HG02943 (cell line): ENCODE results near the gene RIC8A.
A peak's percentile ranks its signal among the peaks of the same experiment; 100 is the strongest.
"Not testable (repeated sequence)": the region's sequence is repeated elsewhere in the genome, so short reads cannot be mapped to it uniquely, and the experiment has no call there.

ENCODE experiments used
- ATAC-seq: cut with Tn5 transposase; IDR thresholded peaks from one replicate; pipeline ENCODE4 v1.9.1; 2021; ENCODE audit warnings: mild to moderate bottlenecking, low read depth, moderate library complexity; ENCODE audit not compliant: unreplicated experiment

Gene RIC8A

DNA sequence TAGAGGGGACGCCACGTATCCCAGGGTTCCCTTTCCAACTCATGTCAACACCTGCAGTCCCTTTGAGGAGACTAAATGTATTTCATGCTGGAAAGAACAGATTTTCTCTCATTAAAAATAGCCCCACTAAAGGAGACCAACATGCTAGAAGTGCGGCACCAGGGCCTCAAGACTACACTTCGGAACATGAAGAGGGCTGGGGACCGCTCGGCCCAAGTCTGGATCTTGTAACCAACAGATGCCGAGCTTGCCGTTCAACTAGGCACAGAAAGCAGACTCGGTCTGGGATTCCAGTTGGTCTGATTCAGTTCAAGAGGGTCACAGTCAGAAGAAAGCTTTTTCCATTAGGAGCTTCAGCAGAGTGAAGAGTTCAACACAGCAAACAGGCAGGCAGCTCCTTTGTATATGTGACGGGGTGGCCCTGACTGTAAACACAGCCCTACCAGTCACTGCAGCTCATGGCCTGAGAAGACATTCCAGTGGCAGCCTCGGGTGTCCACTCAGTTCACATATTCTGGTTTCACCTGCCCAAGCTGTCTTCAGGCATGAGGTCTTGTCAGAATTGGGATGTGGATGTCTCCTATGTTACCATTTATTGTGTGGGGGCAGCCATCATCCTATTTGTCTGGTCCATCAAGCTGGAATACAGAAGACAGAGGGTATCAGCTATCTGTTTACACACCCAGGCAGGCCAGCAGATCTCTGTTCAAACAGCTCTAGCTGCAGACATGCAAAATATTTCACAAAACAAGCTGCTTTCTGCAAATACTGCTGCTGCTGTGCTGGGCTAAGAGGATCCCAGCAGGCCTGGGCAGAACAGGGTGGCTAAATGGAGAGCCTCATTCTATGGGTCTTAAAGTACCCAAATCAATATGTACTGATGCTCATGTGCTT, 8.8 kb downstream of the RIC8A start:
- no peak for ATAC-seq

DNA sequence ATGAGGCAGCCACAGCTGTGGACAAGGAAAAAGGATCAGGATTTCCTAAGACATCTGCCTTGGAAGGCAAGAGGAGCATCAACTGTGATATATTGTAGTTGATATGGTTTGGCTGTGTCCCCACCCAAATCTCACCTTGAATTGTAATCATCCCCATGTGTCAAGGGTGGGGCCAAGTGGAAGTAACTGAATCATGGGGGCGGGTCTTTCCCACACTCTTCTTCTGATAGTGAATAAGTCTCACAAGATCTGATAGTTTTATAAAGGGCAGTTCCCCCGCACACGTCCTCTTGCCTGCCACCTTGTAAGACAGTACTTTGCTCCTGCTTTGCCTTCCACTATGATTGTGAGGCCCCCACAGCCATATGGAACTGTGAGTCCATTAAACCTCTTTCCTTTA, 10.2 kb downstream of the RIC8A start:
- no peak for ATAC-seq

GRCh38 chr11:218815-219593, 11.5 kb downstream of the RIC8A start:
- no peak for ATAC-seq

- ATAC-seq = not testable (repeated sequence)
These were observed 13.2 kb downstream of the RIC8A start for GRCh38 chr11:220641-221215.

GRCh38 chr11:221539-221938, 14.0 kb downstream of the RIC8A start:
- no peak for ATAC-seq

DNA sequence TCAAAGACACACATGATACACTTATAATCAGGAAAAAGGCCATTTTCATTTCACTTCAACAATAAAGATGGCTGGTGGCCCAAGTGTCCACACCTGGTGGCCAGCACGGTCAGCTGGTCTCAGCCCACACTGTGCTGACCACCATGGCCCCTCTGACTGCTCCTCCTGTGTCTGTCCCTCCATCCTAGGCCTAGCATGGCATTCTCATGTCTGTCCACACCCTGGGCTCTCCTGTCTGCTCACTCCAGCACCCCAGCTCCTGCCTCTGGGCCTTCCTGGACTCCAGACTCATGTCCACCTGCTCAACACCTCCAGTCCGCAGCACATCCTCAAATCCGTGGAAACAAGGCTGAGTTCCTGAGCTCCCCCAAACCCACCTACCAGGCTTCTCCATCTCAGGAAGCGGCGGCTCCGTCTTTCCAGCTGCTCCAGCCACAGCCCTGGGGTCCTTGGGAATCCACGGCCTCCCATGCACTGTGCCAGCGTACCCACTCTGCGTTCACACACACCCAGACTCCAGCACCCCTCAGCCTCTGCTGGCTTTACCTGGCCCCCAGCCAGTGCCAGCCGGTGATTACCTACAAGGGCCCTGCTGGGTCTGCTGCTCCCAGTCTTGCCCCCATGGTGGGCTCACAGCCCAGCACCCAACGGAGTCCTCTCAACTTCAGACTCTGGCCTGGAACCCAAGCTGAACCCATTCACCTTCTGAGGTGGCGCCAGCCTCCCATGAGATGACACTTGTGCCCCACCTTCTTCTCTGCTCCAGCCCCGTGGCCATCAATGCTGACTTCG, 14.7 kb downstream of the RIC8A start:
- ATAC-seq = no peak

- ATAC-seq = no peak
These were observed 15.7 kb downstream of the RIC8A start for GRCh38 chr11:223026-223789.

GRCh38 chr11:223884-224283, 16.4 kb downstream of the RIC8A start:
- ATAC-seq = no peak

- ATAC-seq = no peak
These were observed 16.9 kb downstream of the RIC8A start for GRCh38 chr11:224424-224823.

DNA sequence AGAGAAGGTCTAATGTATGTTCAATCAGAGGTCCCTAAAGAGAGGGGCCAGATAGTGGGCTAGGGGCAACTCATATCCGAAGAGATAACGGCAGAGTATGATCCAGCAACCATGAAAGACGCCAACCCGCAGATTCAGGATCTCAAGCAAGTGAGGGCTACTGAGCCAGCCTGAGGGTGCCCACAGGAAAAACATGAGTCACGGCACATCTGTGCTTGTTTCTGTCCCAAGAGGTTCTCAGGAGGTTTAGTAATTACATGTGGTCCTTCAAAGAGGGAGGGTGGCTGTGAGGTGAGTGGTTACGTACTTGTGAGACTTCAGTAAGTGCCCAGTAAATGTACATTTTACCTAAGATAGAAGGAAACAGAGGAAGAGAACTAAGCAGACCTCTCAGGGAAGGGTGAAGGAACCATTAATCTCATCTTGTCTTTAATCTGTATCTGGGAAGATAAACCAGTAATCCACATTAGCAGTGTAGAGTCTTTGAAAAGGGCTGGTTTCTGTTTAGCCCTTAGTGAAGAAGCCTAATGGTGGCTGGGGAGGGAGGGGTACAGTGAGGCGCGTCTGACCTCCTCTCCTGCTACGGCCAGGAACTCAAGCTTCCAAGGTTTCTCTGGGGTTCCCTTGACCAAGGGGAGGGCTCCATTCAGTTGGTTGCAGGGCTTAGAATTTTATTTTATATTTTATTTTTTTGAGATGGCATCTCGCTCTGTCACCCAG, 18.4 kb downstream of the RIC8A start:
- ATAC-seq = no peak

DNA sequence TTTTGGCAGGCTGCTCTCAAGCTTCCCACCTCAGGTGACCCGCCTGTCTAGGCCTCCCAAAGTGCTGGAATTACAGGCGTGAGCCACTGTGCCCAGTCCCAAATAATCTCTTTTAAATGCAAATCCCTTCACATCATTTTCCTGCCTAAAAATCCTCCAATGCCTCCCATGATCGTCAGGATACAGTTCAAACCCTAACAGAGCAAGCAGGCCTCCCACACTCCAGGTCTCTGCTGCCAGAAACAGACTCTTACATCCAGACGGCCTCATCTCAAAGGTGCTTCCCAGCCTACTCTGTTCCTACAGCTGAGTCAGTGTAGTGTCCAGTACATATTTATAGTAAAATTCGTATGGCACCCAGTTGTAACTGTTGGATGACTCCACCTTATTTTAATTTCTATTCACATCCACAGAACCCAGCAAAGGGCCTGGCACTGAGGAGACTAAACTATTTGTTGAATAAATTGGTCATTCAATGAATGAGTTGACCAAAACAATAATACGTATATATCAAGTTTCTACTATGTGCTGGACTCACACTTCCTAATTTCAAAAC, 20.4 kb downstream of the RIC8A start:
- no peak for ATAC-seq

DNA sequence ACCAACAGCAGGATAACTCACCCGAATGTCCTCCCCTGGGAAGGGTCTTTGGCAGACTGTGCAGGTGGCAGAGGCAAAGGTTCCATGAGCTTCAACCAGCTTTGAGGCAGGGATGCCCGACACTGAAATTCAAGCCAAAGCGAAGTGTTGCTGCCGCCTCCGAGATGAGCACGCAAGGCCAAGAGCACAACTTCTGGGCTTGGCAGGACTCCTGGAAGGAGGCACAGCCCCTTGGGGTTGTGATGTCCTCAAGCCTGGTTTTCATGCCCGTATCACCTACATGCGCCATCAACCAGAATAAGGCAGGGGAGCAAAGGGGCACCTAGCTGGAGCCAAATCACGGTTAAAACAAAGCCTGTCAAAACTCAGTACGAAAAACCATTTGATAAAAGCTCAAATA, 22.9 kb downstream of the RIC8A start:
- ATAC-seq = no peak

- no peak for ATAC-seq
These were observed 25.5 kb downstream of the RIC8A start for GRCh38 chr11:232783-233565.

- no peak for ATAC-seq
These were observed 27.7 kb downstream of the RIC8A start for GRCh38 chr11:235180-235579.

DNA sequence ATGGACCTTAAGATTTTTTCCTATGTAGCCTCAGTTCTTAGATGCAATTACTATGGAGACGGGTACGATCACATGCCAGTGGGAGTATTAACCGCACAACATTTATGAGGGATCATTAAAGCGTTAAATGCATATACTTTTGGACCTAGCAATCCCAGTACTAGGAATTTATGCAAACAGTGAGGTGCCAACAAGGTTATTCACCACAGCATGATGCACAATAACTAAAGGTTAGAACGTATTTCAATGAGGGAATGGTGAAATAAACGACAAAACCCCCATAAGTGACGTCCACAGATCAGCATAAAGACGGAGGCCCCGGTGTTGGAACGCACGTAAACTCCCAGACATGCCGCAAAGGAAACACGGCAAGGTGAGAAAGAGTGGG, 28.1 kb downstream of the RIC8A start:
- no peak for ATAC-seq

DNA sequence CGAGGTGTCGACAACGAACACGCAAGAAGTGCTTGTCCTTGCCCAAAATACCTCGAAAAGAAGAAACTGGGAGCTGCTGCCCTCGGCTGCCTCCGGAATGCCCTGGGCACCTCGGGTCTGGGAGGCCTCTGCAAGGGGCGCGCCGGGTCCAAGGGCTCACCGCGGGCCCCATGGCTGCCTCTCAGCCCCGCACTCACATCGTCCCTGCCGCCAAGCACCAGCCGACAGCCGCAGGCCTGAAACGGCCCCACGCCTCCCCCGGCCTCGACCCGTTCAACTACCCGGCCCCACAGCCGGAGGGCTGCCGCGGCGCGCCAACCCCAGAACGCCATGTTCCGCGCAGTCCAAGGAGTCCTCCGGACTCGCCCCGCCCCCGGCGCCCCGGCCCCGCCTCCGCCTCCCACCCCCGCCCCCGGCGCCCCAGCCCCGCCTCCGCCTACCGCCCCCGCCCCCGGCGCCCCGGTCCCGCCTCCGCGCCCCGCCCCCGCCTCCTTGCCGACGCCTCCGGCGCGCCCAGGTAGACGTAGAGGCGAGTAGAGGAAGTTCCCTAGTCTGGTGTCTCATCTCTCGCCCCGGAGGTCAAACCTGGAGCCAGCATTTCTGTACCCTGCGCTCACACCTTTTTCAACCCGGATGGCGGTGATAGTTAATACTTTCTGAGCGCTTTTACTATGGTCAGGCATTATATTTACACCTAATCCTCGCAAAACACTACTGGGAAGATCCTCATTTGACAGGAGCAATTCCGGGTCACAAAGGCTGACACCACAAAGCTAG, 28.7 kb downstream of the RIC8A start, which contains the start of gene SIRT3:
TSS of gene SIRT3 (minus strand) at position 346 of the 777 bp plus-strand sequence. CDS start at position 332, 14 bp downstream.
- ATAC-seq = peak; percentile 65
